Measurements from ENCODE around the gene PRICKLE2. TPM values are rescaled to one million over a fixed set of nuclear protein-coding genes. Genes with fewer than 3 reads are reported as not detected.

The PRICKLE2 gene, protein sequence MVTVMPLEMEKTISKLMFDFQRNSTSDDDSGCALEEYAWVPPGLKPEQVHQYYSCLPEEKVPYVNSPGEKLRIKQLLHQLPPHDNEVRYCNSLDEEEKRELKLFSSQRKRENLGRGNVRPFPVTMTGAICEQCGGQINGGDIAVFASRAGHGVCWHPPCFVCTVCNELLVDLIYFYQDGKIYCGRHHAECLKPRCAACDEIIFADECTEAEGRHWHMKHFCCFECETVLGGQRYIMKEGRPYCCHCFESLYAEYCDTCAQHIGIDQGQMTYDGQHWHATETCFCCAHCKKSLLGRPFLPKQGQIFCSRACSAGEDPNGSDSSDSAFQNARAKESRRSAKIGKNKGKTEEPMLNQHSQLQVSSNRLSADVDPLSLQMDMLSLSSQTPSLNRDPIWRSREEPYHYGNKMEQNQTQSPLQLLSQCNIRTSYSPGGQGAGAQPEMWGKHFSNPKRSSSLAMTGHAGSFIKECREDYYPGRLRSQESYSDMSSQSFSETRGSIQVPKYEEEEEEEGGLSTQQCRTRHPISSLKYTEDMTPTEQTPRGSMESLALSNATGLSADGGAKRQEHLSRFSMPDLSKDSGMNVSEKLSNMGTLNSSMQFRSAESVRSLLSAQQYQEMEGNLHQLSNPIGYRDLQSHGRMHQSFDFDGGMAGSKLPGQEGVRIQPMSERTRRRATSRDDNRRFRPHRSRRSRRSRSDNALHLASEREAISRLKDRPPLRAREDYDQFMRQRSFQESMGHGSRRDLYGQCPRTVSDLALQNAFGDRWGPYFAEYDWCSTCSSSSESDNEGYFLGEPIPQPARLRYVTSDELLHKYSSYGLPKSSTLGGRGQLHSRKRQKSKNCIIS
- total RNA-seq, result not detected

DNA sequence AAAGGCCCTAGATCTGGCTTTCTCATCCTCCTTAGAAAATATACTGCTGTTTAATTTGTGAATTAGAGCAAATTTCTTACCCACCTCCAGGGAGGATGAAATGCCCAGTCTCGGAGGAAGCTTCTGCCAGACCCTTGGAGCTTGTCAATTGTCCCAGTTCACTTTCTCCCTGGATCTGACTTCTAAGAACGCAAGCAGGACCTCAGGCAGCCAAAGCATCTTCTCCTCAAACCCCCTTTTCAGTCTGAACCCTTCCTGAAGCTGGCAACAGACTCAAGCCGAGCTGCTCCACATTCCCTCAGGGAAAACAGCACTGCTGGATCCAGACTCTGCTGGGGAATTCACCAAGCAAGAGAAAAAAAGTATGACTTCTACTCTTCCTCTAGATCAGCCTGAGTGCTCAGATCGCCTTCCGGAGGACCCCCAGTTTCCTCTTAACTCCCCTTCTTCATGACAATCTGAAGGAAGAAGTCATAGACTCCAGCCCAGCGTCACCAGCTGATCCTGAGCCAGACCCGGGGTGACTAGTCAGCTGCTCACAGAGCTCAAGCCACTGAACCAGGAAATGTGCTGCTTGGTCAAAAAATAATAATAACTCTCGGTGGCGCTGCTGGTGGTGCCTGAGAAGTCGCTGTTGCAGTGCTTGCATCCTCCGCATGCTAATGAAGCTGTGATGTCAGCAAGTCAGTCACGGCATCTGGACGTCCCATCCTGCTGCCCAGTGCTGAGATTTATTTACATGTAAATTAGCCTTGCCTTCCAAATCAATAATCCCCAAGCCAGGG is at the start of gene PRICKLE2:
TSS of gene PRICKLE2 (minus strand) at position 641 of the 785 bp plus-strand sequence. CDS start 26,539 bp downstream, outside the sequence.
- ChIA-PET CTCF (interaction anchor here (0.8 to 0.9 kb wide), 2 partner anchors 19 to 259 kb away, joined by 3 to 5 read pairs; no protein-coding TSS in a partner anchor), POLR2A (interaction anchor here (0.7 kb wide), 1 partner anchor 10 kb away, joined by 3 read pairs; no protein-coding TSS in a partner anchor)
- intact Hi-C loops (cut with micrococcal nuclease), result no loop called here
- H3K36me3 Mint-ChIP-seq (ENCODE audit: low read depth), result no peaks in the 10 kb centered on the region
- no peaks in the 10 kb centered on the region for H3K4me1 Mint-ChIP-seq (ENCODE audit: low read depth)
- H3K4me3 Mint-ChIP-seq, result no peak within 1 kb of the TSS
- H3K27me3 Mint-ChIP-seq, result peaks cover 6% of the 10 kb centered on the region
- H3K9me3 Mint-ChIP-seq, result no peaks in the 10 kb centered on the region
- TF ChIP-seq, protein P1, sequence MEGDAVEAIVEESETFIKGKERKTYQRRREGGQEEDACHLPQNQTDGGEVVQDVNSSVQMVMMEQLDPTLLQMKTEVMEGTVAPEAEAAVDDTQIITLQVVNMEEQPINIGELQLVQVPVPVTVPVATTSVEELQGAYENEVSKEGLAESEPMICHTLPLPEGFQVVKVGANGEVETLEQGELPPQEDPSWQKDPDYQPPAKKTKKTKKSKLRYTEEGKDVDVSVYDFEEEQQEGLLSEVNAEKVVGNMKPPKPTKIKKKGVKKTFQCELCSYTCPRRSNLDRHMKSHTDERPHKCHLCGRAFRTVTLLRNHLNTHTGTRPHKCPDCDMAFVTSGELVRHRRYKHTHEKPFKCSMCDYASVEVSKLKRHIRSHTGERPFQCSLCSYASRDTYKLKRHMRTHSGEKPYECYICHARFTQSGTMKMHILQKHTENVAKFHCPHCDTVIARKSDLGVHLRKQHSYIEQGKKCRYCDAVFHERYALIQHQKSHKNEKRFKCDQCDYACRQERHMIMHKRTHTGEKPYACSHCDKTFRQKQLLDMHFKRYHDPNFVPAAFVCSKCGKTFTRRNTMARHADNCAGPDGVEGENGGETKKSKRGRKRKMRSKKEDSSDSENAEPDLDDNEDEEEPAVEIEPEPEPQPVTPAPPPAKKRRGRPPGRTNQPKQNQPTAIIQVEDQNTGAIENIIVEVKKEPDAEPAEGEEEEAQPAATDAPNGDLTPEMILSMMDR (IDR thresholded peaks at IDR 0.05), result no peak
- H3K27ac Mint-ChIP-seq, result no peak within 1 kb of the TSS
- ATAC-seq, result no peak
- DNase-seq, result peak; percentile 8

DNA sequence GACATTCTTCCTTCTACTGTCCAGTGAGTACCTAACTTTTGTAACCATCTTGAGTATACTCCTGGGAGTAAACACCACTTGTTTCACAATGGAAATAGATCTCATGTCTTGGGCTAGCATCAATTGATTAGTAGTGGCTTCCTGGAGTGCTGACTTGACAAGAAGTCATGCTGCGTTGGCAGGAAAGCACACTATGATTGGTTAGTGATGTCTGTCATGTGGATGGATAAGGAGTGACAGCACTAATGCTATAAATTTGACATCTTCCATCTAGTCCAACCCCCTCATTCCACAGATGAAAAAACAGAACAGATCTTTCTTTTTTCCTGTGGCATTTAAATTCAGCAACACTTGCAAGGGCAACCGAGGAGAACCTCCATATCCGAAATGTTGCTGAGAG is 47.6 kb upstream of the PRICKLE2 start:
- DNase-seq (no peak), ATAC-seq (no peak)
- CTCF ChIA-PET, result no interaction called here

DNA sequence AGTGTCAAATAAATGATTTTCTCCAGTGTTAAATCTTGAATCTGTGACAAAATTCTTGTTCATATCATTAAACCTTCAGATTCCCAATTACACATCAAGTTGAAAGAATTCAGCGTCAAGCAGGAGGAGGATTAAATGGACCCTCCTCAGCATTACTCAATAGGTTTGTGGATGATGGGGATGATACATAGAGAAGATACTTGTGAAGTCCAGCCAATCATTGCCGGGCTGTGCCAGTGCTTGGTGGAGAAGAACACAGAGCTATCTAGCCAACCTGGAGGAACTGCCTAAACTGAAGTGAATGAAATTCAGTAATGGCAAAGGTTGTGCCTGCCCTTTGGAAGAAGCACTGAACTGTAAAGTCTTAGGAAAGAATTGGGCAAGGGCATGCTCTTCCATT is 47.0 kb upstream of the PRICKLE2 start:
- POLR2A ChIA-PET, result no interaction called here

More for the DNA sequence above, 47.6 kb upstream of the PRICKLE2 start:
- H3K27ac Mint-ChIP-seq, result no peak overlapping the region
- no peaks in the 10 kb centered on the region for H3K9me3 Mint-ChIP-seq
- no peaks in the 10 kb centered on the region for H3K36me3 Mint-ChIP-seq (ENCODE audit: low read depth)
- TF ChIP-seq, protein P1 (IDR thresholded peaks at IDR 0.05), result no peak
- POLR2A ChIA-PET, result no interaction called here
- intact Hi-C loops (cut with micrococcal nuclease), result no loop called here
- H3K27me3 Mint-ChIP-seq, result peaks cover 6% of the 10 kb centered on the region
- H3K4me1 Mint-ChIP-seq (ENCODE audit: low read depth), result no peaks in the 10 kb centered on the region
- H3K4me3 Mint-ChIP-seq, result no peak overlapping the region

DNA sequence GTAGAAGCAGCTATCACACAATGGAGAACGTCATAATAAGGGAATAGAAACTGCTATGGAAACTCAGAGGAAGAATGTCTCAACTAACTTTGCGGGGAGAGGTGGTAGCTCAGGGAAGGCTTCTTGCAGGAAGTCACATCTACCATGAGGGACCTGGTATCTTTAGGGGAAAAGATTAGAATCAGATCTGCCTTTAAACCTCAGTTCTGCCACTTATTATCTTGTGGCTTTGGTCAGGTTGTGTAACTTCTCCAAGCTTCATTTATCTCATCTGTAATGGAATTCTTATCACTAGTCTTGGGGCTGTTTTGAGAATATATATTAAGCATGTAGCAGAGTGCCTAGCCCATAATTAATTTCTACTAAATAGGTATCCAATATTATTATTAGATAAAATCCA is 46.4 kb upstream of the PRICKLE2 start:
- intact Hi-C loops (cut with micrococcal nuclease), result no loop called here
- ATAC-seq (no peak), DNase-seq (no peak)
- no peak overlapping the region for H3K4me3 Mint-ChIP-seq
- H3K9me3 Mint-ChIP-seq, result no peaks in the 10 kb centered on the region
- ChIA-PET CTCF (no interaction called here), POLR2A (no interaction called here)
- H3K27ac Mint-ChIP-seq, result no peak overlapping the region
- peaks cover 11% of the 10 kb centered on the region for H3K27me3 Mint-ChIP-seq
- TF ChIP-seq, protein P1 (IDR thresholded peaks at IDR 0.05), result no peak
- H3K36me3 Mint-ChIP-seq (ENCODE audit: low read depth), result no peaks in the 10 kb centered on the region
- H3K4me1 Mint-ChIP-seq (ENCODE audit: low read depth), result no peaks in the 10 kb centered on the region

More for the DNA sequence above, 47.0 kb upstream of the PRICKLE2 start:
- no peaks in the 10 kb centered on the region for H3K9me3 Mint-ChIP-seq
- CTCF ChIA-PET, result no interaction called here
- no peak overlapping the region for H3K27ac Mint-ChIP-seq
- no peaks in the 10 kb centered on the region for H3K36me3 Mint-ChIP-seq (ENCODE audit: low read depth)
- H3K27me3 Mint-ChIP-seq, result peaks cover 6% of the 10 kb centered on the region
- H3K4me3 Mint-ChIP-seq, result no peak overlapping the region
- intact Hi-C loops (cut with micrococcal nuclease), result no loop called here
- H3K4me1 Mint-ChIP-seq (ENCODE audit: low read depth), result no peaks in the 10 kb centered on the region
- TF ChIP-seq, protein P1 (IDR thresholded peaks at IDR 0.05), result no peak
- no peak for DNase-seq
- no peak for ATAC-seq
